ENCODE results near the gene BOLA1. TPM values are rescaled to one million over a fixed set of nuclear protein-coding genes. Genes with fewer than 3 reads are reported as not detected.
A peak's percentile ranks its signal among the peaks of the same experiment; 100 is the strongest.
"Not testable (repeated sequence)": the region's sequence is repeated elsewhere in the genome, so short reads cannot be mapped to it uniquely, and the experiment has no call there.

BOLA1 gene
- 10 to 100 TPM; 25.2 TPM for total RNA-seq
- 10 to 100 TPM; 25.2 to 31.4 TPM for polyA plus RNA-seq

- DNase-seq: peak; percentile 73 to 86 (median 78)
- peaks cover 0 to 6% of the 10 kb centered on the region in 2 donors for H3K36me3 Mint-ChIP-seq
- CTCF ChIA-PET (ENCODE audit: partially characterized antibody): interaction anchor here (0.7 to 2.5 kb wide), 3 partner anchors 12 to 287 kb away, joined by 3 to 15 read pairs (median 3); a partner anchor contains a TSS
These were observed at the start of gene BOLA1 for GRCh38 chr1:149899460-149900284. BOLA1 (plus strand) TSS chr1:149899568; CDS start chr1:149900060, 492 bp downstream.

GRCh38 chr1:149849947-149850360, 49.4 kb upstream of the BOLA1 start:
- no peaks in the 10 kb centered on the region for H3K27me3 Mint-ChIP-seq
- peak overlapping the region; percentile 53 to 62 for H3K4me3 ChIP-seq (ENCODE audit: low read length in 2 of 2)
- intact Hi-C loops (cut with micrococcal nuclease): no loop called here
- peaks cover 39 to 52% (median 47%) of the 10 kb centered on the region in 4 donors for H3K4me1 Mint-ChIP-seq
- H3K27ac ChIP-seq (ENCODE audit: low read depth, low read length): peak overlapping the region; percentile 83
- no peaks in the 10 kb centered on the region for H3K27me3 ChIP-seq (ENCODE audit: insufficient read depth, low read length)
- H3K27ac Mint-ChIP-seq: peak overlapping the region; percentile 85 to 99 (median 91)
- peak; percentile 16 to 32 (median 30) for DNase-seq
- ChIA-PET CTCF (ENCODE audit: partially characterized antibody) (interaction anchor here (1.7 to 2.6 kb wide), 2 partner anchors 34 to 38 kb away, joined by 5 to 15 read pairs; a partner anchor contains a TSS), POLR2A (ENCODE audit: partially characterized antibody) (interaction anchor here (1.0 to 7.9 kb wide), 5 partner anchors 36 to 302 kb away, joined by 4 to 526 read pairs (median 5); partner anchors contain the start of genes BOLA1 and PLEKHO1)
- no peaks in the 10 kb centered on the region for H3K9me3 Mint-ChIP-seq
- H3K4me1 ChIP-seq (ENCODE audit: insufficient read depth, low read length): peaks cover 50% of the 10 kb centered on the region
- H3K4me3 Mint-ChIP-seq: peak overlapping the region; percentile 86 to 97 (median 93)
- no peaks in the 10 kb centered on the region for H3K36me3 ChIP-seq (ENCODE audit: insufficient read depth, low read length)
- peaks cover 8 to 25% of the 10 kb centered on the region in 2 donors for H3K36me3 Mint-ChIP-seq
- no peaks in the 10 kb centered on the region for H3K9me3 ChIP-seq (ENCODE audit: control insufficient read depth in 1 of 2, low read length in 2 of 2)

More at GRCh38 chr1:149899460-149900284, at the start of gene BOLA1:
- Histone ChIP-seq H3K27ac (ENCODE audit: low read depth, low read length) (peak within 1 kb of the TSS; percentile 77), H3K27me3 (ENCODE audit: insufficient read depth, low read length) (no peaks in the 10 kb centered on the region), H3K4me3 (ENCODE audit: low read length in 2 of 2) (peak within 1 kb of the TSS; percentile 79 to 96), H3K4me1 (ENCODE audit: insufficient read depth, low read length) (peaks cover 16% of the 10 kb centered on the region), H3K36me3 (ENCODE audit: insufficient read depth, low read length) (no peaks in the 10 kb centered on the region), H3K9me3 (ENCODE audit: control insufficient read depth in 1 of 2, low read length in 2 of 2) (no peaks in the 10 kb centered on the region)
- POLR2A ChIA-PET (ENCODE audit: partially characterized antibody): interaction anchor here (0.7 to 5.5 kb wide), 7 partner anchors 8 to 56 kb away, joined by 3 to 158 read pairs (median 5); partner anchors contain the start of gene SF3B4
- intact Hi-C loops (cut with micrococcal nuclease): loop anchor here (1.0 kb wide), 2 partner anchors 13 to 28 kb away; partner anchors contain the start of gene SF3B4
- peaks cover 10 to 25% (median 19%) of the 10 kb centered on the region in 4 donors for H3K4me1 Mint-ChIP-seq
- H3K27ac Mint-ChIP-seq: peak within 1 kb of the TSS; percentile 89 to 98 (median 94)
- no peaks in the 10 kb centered on the region for H3K27me3 Mint-ChIP-seq
- H3K9me3 Mint-ChIP-seq: no peaks in the 10 kb centered on the region
- peak within 1 kb of the TSS; percentile 89 to 97 (median 93) for H3K4me3 Mint-ChIP-seq

- H3K27me3 ChIP-seq (ENCODE audit: insufficient read depth, low read length); H3K27ac Mint-ChIP-seq; CTCF ChIA-PET (ENCODE audit: partially characterized antibody); intact Hi-C loops (cut with micrococcal nuclease); DNase-seq; H3K9me3 ChIP-seq (ENCODE audit: control insufficient read depth in 1 of 2, low read length in 2 of 2); H3K4me3 ChIP-seq (ENCODE audit: low read length in 2 of 2); H3K9me3 Mint-ChIP-seq; H3K27me3 Mint-ChIP-seq; H3K4me3 Mint-ChIP-seq; H3K36me3 ChIP-seq (ENCODE audit: insufficient read depth, low read length); H3K27ac ChIP-seq (ENCODE audit: low read depth, low read length): not testable (repeated sequence)
- peaks cover 8 to 16% of the 10 kb centered on the region in 2 donors for H3K36me3 Mint-ChIP-seq
- peaks cover 30 to 43% (median 38%) of the 10 kb centered on the region in 4 donors for H3K4me1 Mint-ChIP-seq
- POLR2A ChIA-PET (ENCODE audit: partially characterized antibody): interaction anchor here (7.9 kb wide), 1 partner anchor 35 kb away, joined by 526 read pairs; a partner anchor contains a TSS
- H3K4me1 ChIP-seq (ENCODE audit: insufficient read depth, low read length): peaks cover 41% of the 10 kb centered on the region
These were observed 48.5 kb upstream of the BOLA1 start for GRCh38 chr1:149850732-149851345.

GRCh38 chr1:149851585-149852213, 47.7 kb upstream of the BOLA1 start:
- H3K36me3 Mint-ChIP-seq: peaks cover 5 to 11% of the 10 kb centered on the region in 2 donors
- DNase-seq; H3K27ac ChIP-seq (ENCODE audit: low read depth, low read length); H3K36me3 ChIP-seq (ENCODE audit: insufficient read depth, low read length); H3K4me3 ChIP-seq (ENCODE audit: low read length in 2 of 2); H3K27me3 ChIP-seq (ENCODE audit: insufficient read depth, low read length); H3K9me3 Mint-ChIP-seq; H3K4me3 Mint-ChIP-seq; H3K27ac Mint-ChIP-seq; H3K27me3 Mint-ChIP-seq; intact Hi-C loops (cut with micrococcal nuclease); H3K9me3 ChIP-seq (ENCODE audit: control insufficient read depth in 1 of 2, low read length in 2 of 2); CTCF ChIA-PET (ENCODE audit: partially characterized antibody); POLR2A ChIA-PET (ENCODE audit: partially characterized antibody): not testable (repeated sequence)
- peaks cover 34% of the 10 kb centered on the region for H3K4me1 ChIP-seq (ENCODE audit: insufficient read depth, low read length)
- H3K4me1 Mint-ChIP-seq: peaks cover 25 to 34% (median 31%) of the 10 kb centered on the region in 4 donors

GRCh38 chr1:149852263-149852662, 47.1 kb upstream of the BOLA1 start:
- H3K27ac ChIP-seq (ENCODE audit: low read depth, low read length); H3K36me3 ChIP-seq (ENCODE audit: insufficient read depth, low read length); H3K27me3 Mint-ChIP-seq; H3K4me3 ChIP-seq (ENCODE audit: low read length in 2 of 2); intact Hi-C loops (cut with micrococcal nuclease); H3K27ac Mint-ChIP-seq; H3K9me3 ChIP-seq (ENCODE audit: control insufficient read depth in 1 of 2, low read length in 2 of 2); POLR2A ChIA-PET (ENCODE audit: partially characterized antibody); DNase-seq; H3K4me3 Mint-ChIP-seq; H3K9me3 Mint-ChIP-seq; CTCF ChIA-PET (ENCODE audit: partially characterized antibody); H3K27me3 ChIP-seq (ENCODE audit: insufficient read depth, low read length): not testable (repeated sequence)
- Mint-ChIP-seq H3K4me1 (peaks cover 19 to 29% (median 26%) of the 10 kb centered on the region in 4 donors), H3K36me3 (peaks cover 0 to 11% of the 10 kb centered on the region in 2 donors)
- peaks cover 28% of the 10 kb centered on the region for H3K4me1 ChIP-seq (ENCODE audit: insufficient read depth, low read length)

GRCh38 chr1:149860271-149860670, 39.1 kb upstream of the BOLA1 start:
- H3K4me1 ChIP-seq (ENCODE audit: insufficient read depth, low read length); H3K36me3 ChIP-seq (ENCODE audit: insufficient read depth, low read length); H3K27me3 ChIP-seq (ENCODE audit: insufficient read depth, low read length); DNase-seq; H3K9me3 Mint-ChIP-seq; H3K27ac Mint-ChIP-seq; H3K9me3 ChIP-seq (ENCODE audit: control insufficient read depth in 1 of 2, low read length in 2 of 2); H3K27ac ChIP-seq (ENCODE audit: low read depth, low read length); H3K27me3 Mint-ChIP-seq; POLR2A ChIA-PET (ENCODE audit: partially characterized antibody); H3K4me1 Mint-ChIP-seq; CTCF ChIA-PET (ENCODE audit: partially characterized antibody); H3K4me3 Mint-ChIP-seq; intact Hi-C loops (cut with micrococcal nuclease); H3K4me3 ChIP-seq (ENCODE audit: low read length in 2 of 2); H3K36me3 Mint-ChIP-seq: not testable (repeated sequence)

All from CD4-positive, alpha-beta memory T cell (primary cell).